ENCODE data around the gene C12orf56. TPM values are rescaled to one million over a fixed set of nuclear protein-coding genes. Genes with fewer than 3 reads are reported as not detected.

Gene C12orf56
- total and polyA plus RNA-seq, 2 experiments from 2014 or later = not detected

- no peaks in the 10 kb centered on the region for H3K4me1 ChIP-seq (ENCODE audit: low read depth)
- no peaks in the 10 kb centered on the region for H3K27me3 ChIP-seq
- no peak overlapping the region for H3K4me3 ChIP-seq
- no peak for DNase-seq (ENCODE audit: low read depth in 1 of 2, low spot score in 1 of 2)
- H3K27ac ChIP-seq = no peak overlapping the region
- no peak for TF ChIP-seq CTCF (IDR thresholded peaks at IDR 0.05; ENCODE audit: low read depth, low read length)
- no peaks in the 10 kb centered on the region for H3K9me3 ChIP-seq (ENCODE audit: low read depth)
- H3K36me3 ChIP-seq = no peaks in the 10 kb centered on the region
Observed at GRCh38 chr12:64286521-64286920, 104.0 kb downstream of the C12orf56 start.

GRCh38 chr12:64284256-64284655 lies 106.3 kb downstream of the C12orf56 start:
- H3K9me3 ChIP-seq (ENCODE audit: low read depth) = no peaks in the 10 kb centered on the region
- no peak for TF ChIP-seq CTCF (IDR thresholded peaks at IDR 0.05; ENCODE audit: low read depth, low read length)
- H3K27me3 ChIP-seq = no peaks in the 10 kb centered on the region
- H3K27ac ChIP-seq = no peak overlapping the region
- no peak for DNase-seq (ENCODE audit: low read depth in 1 of 2, low spot score in 1 of 2)
- H3K4me3 ChIP-seq = no peak overlapping the region
- H3K4me1 ChIP-seq (ENCODE audit: low read depth) = no peaks in the 10 kb centered on the region
- no peaks in the 10 kb centered on the region for H3K36me3 ChIP-seq

DNA sequence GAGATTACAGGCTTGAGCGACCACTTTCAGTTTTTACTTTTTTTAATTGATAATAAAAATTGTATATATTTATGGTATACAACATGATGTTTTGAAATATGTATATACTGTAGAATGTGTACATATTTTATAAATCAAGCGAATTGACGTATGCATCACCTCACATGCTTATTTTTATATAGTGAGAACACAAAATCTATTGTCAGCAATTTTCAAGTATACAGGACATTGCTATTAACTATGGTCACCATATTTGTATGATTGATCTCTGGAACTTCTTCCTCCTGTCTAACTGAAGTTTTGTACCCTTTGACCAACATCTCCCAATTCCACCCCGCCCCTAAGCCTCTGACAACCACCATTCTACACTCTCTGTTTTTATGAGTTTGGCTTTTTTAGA lies 112.1 kb downstream of the C12orf56 start:
- H3K4me1 ChIP-seq (ENCODE audit: low read depth) = no peaks in the 10 kb centered on the region
- H3K4me3 ChIP-seq = no peak overlapping the region
- H3K9me3 ChIP-seq (ENCODE audit: low read depth) = no peaks in the 10 kb centered on the region
- DNase-seq (ENCODE audit: low read depth in 1 of 2, low spot score in 1 of 2) = no peak
- no peaks in the 10 kb centered on the region for H3K27me3 ChIP-seq
- no peaks in the 10 kb centered on the region for H3K36me3 ChIP-seq
- no peak overlapping the region for H3K27ac ChIP-seq
- TF ChIP-seq CTCF (IDR thresholded peaks at IDR 0.05; ENCODE audit: low read depth, low read length) = no peak

- no peaks in the 10 kb centered on the region for H3K36me3 ChIP-seq
- no peaks in the 10 kb centered on the region for H3K27me3 ChIP-seq
- DNase-seq (ENCODE audit: low read depth in 1 of 2, low spot score in 1 of 2) = peak in 1 of 2 donors; percentile 20
- peak; percentile 42 for TF ChIP-seq CTCF (IDR thresholded peaks at IDR 0.05; ENCODE audit: low read depth, low read length)
- H3K4me3 ChIP-seq = no peak overlapping the region
- H3K9me3 ChIP-seq (ENCODE audit: low read depth) = no peaks in the 10 kb centered on the region
- no peak overlapping the region for H3K27ac ChIP-seq
- peaks cover 8% of the 10 kb centered on the region for H3K4me1 ChIP-seq (ENCODE audit: low read depth)
Observed at GRCh38 chr12:64273527-64274403, 116.8 kb downstream of the C12orf56 start.

- Histone ChIP-seq H3K27ac (no peak overlapping the region), H3K27me3 (no peaks in the 10 kb centered on the region), H3K4me3 (no peak overlapping the region), H3K36me3 (no peaks in the 10 kb centered on the region), H3K9me3 (ENCODE audit: low read depth) (no peaks in the 10 kb centered on the region), H3K4me1 (ENCODE audit: low read depth) (peaks cover 8% of the 10 kb centered on the region)
- DNase-seq (ENCODE audit: low read depth in 1 of 2, low spot score in 1 of 2) = no peak
- TF ChIP-seq CTCF (IDR thresholded peaks at IDR 0.05; ENCODE audit: low read depth, low read length) = no peak
Observed at GRCh38 chr12:64270411-64270810, 120.1 kb downstream of the C12orf56 start.
